Measurements from ENCODE around the gene DNAJC22.
"Not testable (repeated sequence)": the region's sequence is repeated elsewhere in the genome, so short reads cannot be mapped to it uniquely, and the experiment has no call there.

Gene DNAJC22
- 0 to 2.2 (median 0) reads per million in 17 experiments for total RNA-seq

- DNase-seq = peak in 2 of 4 experiments; percentile 34 to 52
Measured at GRCh38 chr12:49346659-49347310, at the start of gene DNAJC22. Gene DNAJC22, plus strand, starts transcription at chr12:49346888. Its CDS starts 1,985 bp downstream, at chr12:49348873.

GRCh38 chr12:49297695-49298060, 49.0 kb upstream of the DNAJC22 start:
- no peak for DNase-seq

GRCh38 chr12:49298160-49298559, 48.5 kb upstream of the DNAJC22 start:
- DNase-seq = peak; percentile 36 to 66 (median 52)

DNA sequence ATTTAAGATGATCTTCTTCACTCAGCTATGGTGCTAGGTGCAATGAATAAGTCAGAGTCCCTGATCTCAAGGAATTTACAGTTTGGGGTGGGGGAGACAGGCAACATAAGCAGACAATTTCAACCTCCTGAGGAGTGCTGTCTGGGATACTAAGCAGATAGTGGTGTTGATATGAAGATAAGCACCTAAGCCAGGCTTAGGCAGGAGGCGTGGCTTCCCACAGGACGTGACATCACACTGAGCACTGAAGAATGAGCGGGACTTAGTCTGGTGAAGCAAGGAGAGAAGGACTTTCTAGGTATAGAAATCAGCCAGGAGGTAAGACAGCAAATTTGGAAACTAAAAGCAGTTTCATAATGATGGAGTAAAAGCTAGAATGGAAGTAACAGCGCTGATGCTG, 44.9 kb upstream of the DNAJC22 start:
- no peak for DNase-seq

GRCh38 chr12:49304161-49304560, 42.5 kb upstream of the DNAJC22 start:
- DNase-seq = no peak

GRCh38 chr12:49305762-49306510, 40.8 kb upstream of the DNAJC22 start:
- peak; percentile 30 to 79 (median 56) for DNase-seq

DNA sequence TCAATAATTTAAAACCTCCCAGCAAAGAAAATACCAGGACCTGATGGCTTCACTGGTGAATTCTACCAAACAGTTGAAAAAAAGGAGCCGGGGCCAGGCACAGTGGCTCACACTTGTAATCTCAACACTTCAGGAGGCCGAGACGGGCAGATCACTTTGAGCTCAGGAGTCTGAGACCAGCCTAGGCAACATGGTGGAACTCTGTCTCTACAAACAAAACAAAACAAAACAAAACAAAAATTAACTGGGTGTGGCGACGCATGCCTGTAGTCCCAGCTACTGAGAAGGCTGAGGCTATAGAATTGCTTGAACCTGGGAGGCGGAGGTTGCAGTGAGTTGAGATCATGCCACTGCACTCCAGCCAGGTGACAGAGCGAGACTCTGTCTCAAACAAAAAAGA, 37.3 kb upstream of the DNAJC22 start:
- DNase-seq = no peak

DNA sequence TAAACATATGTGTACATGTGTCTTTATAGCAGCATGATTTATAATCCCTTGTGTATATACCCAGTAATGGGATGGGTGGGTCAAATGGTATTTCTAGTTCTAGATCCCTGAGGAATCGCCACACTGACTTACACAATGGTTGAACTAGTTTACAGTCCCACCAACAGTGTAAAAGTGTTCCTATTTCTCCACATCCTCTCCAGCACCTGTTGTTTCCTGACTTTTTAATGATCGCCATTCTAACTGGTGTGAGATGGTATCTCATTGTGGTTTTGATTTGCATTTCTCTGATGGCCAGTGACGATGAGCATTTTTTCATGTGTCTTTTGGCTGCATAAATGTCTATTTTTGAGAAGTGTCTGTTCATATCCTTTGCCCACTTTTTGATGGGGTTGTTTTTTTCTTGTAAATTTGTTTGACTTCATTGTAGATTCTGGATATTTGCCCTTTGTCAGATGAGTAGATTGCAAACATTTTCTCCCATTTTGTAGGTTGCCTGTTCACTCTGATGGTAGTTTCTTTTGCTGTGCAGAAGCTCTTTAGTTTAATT, 36.2 kb upstream of the DNAJC22 start:
- not testable (repeated sequence) for DNase-seq

GRCh38 chr12:49314811-49315210, 31.9 kb upstream of the DNAJC22 start:
- no peak for DNase-seq

DNA sequence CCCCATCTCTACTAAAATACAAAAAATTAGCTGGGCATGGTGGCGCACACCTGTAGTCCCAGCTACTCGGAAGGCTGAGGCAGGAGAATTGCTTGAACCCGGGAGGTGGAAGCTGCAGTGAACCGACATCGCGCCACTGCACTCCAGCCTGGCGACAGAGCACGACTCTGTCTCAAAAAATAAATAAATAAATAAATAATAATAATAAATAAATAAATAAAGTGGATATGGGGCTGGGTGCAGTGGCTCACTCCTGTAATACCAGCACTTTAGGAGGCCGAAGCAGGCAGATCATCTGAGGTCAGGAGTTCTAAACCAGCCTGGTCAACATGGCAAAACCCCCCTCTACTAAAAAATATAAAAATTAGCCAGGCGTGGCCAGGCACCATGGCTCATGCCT, 29.6 kb upstream of the DNAJC22 start:
- DNase-seq = not testable (repeated sequence)

GRCh38 chr12:49320411-49321103, 26.1 kb upstream of the DNAJC22 start:
- not testable (repeated sequence) for DNase-seq

DNA sequence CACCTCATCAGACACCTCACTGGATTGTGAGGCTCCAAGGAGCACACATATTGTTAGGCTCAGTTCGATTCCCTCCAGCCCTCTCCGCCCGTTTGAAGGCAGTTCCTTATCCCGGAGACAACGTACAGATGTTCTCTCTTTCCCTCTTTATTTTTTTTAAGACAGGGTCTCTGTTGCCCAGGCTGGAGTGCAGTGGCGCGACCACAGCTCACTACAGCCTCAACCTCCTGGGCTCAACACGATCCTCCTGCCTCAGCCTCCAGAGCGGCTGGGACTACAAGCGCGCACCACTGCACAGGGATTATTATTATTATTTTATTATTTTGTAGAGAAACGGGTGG, 24.4 kb upstream of the DNAJC22 start:
- no peak for DNase-seq

DNA sequence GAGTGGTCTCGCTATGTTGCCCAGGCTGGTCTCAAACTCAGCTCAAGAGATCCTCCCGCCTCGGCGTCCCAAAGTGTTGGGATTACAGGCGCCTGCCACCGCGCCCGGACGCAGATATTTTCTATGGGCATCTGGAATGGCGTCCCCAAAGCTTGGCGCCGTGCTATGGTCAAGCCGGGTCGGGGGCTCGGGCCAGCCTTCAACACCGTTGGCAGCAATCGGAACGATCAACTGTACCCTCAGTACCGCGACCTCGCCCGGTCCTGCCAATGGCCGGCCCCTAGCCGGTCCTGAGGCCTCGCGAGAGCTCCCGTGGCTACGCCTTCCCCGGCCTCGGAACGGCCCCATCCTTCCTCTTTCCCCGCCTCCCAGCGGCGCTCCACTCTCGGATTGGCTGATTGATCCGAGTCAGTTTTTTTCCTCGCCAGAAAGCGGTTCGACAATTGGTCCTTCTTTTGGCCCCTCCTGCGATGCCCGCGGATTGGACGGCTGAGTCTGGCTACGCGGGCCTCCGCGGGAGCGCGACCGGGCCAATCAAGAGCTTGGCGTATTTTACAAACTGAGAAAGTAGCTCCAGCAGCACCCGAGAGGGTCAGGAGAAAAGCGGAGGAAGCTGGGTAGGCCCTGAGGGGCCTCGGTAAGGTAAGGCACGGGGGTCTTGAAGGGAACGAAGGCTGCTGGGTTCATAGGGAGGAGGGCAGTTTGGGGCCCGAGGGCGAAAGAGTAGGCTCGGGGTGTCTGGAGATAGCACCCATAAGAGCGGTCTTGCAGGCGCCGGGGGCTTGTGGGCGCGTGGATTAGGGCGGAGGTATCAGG, 23.8 kb upstream of the DNAJC22 start, which contains the start of gene TROAP:
TROAP (plus strand) TSS at position 548 of the 816 bp plus-strand sequence. CDS start 354 bp downstream, outside the sequence.
- peak; percentile 98 to 99 (median 99) for DNase-seq

DNA sequence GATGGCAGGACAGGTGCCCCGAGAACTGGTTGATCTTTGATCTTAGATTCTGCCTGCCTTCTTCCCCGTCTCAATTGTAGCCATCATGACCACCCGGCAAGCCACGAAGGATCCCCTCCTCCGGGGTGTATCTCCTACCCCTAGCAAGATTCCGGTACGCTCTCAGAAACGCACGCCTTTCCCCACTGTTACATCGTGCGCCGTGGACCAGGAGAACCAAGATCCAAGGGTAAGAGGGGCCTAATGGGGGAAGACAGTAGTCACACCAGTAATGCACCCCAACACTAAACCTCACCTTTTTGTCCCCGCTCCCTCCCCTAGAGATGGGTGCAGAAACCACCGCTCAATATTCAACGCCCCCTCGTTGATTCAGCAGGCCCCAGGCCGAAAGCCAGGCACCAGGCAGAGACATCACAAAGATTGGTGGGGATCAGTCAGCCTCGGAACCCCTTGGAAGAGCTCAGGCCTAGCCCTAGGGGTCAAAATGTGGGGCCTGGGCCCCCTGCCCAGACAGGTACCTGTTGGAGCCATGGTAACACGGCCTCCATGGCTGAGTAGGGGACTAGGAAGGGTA, 23.1 kb upstream of the DNAJC22 start:
- DNase-seq = no peak

- no peak for DNase-seq
Measured at GRCh38 chr12:49325606-49326005, 21.1 kb upstream of the DNAJC22 start.

- no peak for DNase-seq
Measured at GRCh38 chr12:49327368-49327767, 19.3 kb upstream of the DNAJC22 start.

DNA sequence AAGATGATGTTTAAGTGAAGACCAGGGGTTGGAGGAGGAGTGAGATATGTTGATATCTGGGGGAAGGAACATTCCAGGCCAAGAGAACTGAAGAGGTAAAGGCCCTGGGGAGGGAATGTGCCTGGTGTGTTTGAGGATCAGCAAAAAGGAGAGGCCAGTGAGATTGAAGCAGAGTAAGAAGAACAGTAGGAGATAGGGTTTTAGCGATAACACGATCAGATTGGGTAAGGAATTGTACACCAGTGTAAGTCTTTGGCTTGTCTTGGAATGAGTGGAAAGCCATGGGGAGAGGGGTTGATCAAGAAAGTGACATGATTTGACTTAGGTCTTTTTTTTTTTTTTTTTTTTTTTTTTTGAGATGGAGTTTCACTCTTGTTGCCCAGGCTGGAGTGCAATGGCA, 18.8 kb upstream of the DNAJC22 start:
- DNase-seq = no peak

- no peak for DNase-seq
Measured at GRCh38 chr12:49328816-49329215, 17.9 kb upstream of the DNAJC22 start.

DNA sequence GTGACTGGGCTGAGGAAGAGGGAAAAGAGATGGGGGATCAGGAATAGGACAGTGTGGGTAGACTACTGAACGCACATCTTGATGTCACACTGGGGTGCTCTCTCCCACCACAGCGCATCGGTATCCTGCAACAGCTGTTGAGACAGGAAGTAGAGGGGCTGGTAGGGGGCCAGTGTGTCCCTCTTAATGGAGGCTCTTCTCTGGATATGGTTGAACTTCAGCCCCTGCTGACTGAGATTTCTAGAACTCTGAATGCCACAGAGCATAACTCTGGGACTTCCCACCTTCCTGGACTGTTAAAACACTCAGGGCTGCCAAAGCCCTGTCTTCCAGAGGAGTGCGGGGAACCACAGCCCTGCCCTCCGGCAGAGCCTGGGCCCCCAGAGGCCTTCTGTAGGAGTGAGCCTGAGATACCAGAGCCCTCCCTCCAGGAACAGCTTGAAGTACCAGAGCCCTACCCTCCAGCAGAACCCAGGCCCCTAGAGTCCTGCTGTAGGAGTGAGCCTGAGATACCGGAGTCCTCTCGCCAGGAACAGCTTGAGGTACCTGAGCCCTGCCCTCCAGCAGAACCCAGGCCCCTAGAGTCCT, 16.6 kb upstream of the DNAJC22 start:
- DNase-seq = no peak

DNA sequence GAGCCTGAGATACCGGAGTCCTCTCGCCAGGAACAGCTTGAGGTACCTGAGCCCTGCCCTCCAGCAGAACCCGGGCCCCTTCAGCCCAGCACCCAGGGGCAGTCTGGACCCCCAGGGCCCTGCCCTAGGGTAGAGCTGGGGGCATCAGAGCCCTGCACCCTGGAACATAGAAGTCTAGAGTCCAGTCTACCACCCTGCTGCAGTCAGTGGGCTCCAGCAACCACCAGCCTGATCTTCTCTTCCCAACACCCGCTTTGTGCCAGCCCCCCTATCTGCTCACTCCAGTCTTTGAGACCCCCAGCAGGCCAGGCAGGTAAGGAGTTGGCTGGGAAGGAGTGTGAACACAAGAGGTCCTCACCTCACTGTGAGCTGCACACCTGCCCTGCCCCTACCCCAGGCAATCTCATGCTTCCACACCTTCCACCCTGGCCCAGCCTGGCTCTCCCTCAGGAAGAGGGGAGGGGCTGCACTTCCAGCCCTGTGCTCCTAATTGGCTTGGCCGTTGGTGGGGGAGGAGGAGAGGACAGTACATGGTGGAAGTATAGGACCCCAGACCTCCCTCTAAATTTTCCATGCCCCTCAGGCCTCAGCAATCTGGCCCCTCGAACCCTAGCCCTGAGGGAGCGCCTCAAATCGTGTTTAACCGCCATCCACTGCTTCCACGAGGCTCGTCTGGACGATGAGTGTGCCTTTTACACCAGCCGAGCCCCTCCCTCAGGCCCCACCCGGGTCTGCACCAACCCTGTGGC, 15.9 kb upstream of the DNAJC22 start:
- no peak for DNase-seq

Measured in suppressor macrophage (primary cell).